ENCODE results near the gene ARL1. TPM values are rescaled to one million over a fixed set of nuclear protein-coding genes. Genes with fewer than 3 reads are reported as not detected.

The ARL1 gene
- total and polyA plus RNA-seq, 9 of the 15 experiments (the other 6 are each of a cell fraction or from before 2014, with no cell fraction given): 53.0 to 127 (median 68.6) TPM

GRCh38 chr12:101351682-101352081 lies 55.9 kb downstream of the ARL1 start:
- in situ Hi-C loops (cut with MboI): no loop called here
- H3K36me3 ChIP-seq (ENCODE audit: control insufficient read depth, insufficient read depth, low read length): peaks cover 72% of the 10 kb centered on the region

More at GRCh38 chr12:101351682-101352081, 55.9 kb downstream of the ARL1 start:
- TF ChIP-seq, protein P1, sequence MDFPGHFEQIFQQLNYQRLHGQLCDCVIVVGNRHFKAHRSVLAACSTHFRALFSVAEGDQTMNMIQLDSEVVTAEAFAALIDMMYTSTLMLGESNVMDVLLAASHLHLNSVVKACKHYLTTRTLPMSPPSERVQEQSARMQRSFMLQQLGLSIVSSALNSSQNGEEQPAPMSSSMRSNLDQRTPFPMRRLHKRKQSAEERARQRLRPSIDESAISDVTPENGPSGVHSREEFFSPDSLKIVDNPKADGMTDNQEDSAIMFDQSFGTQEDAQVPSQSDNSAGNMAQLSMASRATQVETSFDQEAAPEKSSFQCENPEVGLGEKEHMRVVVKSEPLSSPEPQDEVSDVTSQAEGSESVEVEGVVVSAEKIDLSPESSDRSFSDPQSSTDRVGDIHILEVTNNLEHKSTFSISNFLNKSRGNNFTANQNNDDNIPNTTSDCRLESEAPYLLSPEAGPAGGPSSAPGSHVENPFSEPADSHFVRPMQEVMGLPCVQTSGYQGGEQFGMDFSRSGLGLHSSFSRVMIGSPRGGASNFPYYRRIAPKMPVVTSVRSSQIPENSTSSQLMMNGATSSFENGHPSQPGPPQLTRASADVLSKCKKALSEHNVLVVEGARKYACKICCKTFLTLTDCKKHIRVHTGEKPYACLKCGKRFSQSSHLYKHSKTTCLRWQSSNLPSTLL (IDR thresholded peaks at IDR 0.05): no peak
- TF ChIP-seq RFX1 (IDR thresholded peaks at IDR 0.05) (no peak), MBD2 (IDR thresholded peaks at IDR 0.05; ENCODE audit: borderline replicate concordance, low read depth) (no peak), PTRF (tag; IDR thresholded peaks at IDR 0.05) (no peak), CEBPG (CRISPR knock-in tag; IDR thresholded peaks at IDR 0.05) (no peak), CEBPG (tag; conservative IDR thresholded peaks at IDR 0.05 in 1 of 2, IDR thresholded peaks at IDR 0.05 in 1 of 2) (no peak), ZHX1 (conservative IDR thresholded peaks at IDR 0.05; ENCODE audit: low read length) (no peak)
- TF ChIP-seq, protein P2, sequence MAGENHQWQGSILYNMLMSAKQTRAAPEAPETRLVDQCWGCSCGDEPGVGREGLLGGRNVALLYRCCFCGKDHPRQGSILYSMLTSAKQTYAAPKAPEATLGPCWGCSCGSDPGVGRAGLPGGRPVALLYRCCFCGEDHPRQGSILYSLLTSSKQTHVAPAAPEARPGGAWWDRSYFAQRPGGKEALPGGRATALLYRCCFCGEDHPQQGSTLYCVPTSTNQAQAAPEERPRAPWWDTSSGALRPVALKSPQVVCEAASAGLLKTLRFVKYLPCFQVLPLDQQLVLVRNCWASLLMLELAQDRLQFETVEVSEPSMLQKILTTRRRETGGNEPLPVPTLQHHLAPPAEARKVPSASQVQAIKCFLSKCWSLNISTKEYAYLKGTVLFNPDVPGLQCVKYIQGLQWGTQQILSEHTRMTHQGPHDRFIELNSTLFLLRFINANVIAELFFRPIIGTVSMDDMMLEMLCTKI (IDR thresholded peaks at IDR 0.05; ENCODE audit: partially characterized antibody): no peak
- TF ChIP-seq, protein P3, sequence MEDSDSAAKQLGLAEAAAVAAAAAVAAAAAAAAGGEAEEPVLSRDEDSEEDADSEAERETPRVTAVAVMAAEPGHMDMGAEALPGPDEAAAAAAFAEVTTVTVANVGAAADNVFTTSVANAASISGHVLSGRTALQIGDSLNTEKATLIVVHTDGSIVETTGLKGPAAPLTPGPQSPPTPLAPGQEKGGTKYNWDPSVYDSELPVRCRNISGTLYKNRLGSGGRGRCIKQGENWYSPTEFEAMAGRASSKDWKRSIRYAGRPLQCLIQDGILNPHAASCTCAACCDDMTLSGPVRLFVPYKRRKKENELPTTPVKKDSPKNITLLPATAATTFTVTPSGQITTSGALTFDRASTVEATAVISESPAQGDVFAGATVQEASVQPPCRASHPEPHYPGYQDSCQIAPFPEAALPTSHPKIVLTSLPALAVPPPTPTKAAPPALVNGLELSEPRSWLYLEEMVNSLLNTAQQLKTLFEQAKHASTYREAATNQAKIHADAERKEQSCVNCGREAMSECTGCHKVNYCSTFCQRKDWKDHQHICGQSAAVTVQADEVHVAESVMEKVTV (CRISPR knock-in tag; IDR thresholded peaks at IDR 0.05): no peak
- no TSS peak for BruUV-seq (replicated peaks)
- no peaks in the 10 kb centered on the region for H3K9me3 ChIP-seq (replicated peaks; ENCODE audit: control insufficient read depth, insufficient read depth, low read depth, low read length)
- H2AFZ ChIP-seq (ENCODE audit: low read depth, low read length): no peak overlapping the region
- ChIA-PET POLR2A (no interaction called here), CTCF (ENCODE audit: low intra/inter-chr PET ratio) (no interaction called here)
- WGBS (ENCODE audit: insufficient coverage, low coverage, missing lambda C conversion rate): 95% methylated on average over 4 of the region's 4 CpGs
- H3K27me3 ChIP-seq (ENCODE audit: control insufficient read depth in 2 of 2, insufficient read depth in 2 of 2, low read length in 2 of 2): no peaks in the 10 kb centered on the region
- no peak overlapping the region for H3K27ac ChIP-seq (ENCODE audit: extremely low read depth, low read depth, low read length)
- H4K20me1 ChIP-seq (replicated peaks; ENCODE audit: control insufficient read depth, insufficient read depth, low read length): no peaks in the 10 kb centered on the region
- FAIRE-seq (no peak), DNase-seq (ENCODE audit: extremely low read depth in 1 of 4, low spot score in 3 of 4) (no peak), ATAC-seq (no peak)
- no peaks in the 10 kb centered on the region for H3K79me2 ChIP-seq (ENCODE audit: control insufficient read depth, insufficient read depth, low read length)
- no peaks in the 10 kb centered on the region for H3K4me1 ChIP-seq (replicated peaks in 1 of 2; ENCODE audit: control insufficient read depth in 2 of 2, insufficient read depth in 2 of 2, low read length in 2 of 2)
- H3K4me2 ChIP-seq (ENCODE audit: insufficient read depth, low read length): no peak overlapping the region
- intact Hi-C loops (cut with micrococcal nuclease): no loop called here
- no peak overlapping the region for H3K9ac ChIP-seq (ENCODE audit: insufficient read depth in 1 of 2, low read depth in 2 of 2, low read length in 2 of 2)
- no peak overlapping the region for H3K4me3 ChIP-seq
- no peaks in the 10 kb centered on the region for H3K9me1 ChIP-seq (ENCODE audit: control insufficient read depth, insufficient read depth, low read length)

All from K562 (cell line).